ENCODE data around the gene SLC16A5.
A peak's percentile ranks its signal among the peaks of the same experiment; 100 is the strongest.

DNA sequence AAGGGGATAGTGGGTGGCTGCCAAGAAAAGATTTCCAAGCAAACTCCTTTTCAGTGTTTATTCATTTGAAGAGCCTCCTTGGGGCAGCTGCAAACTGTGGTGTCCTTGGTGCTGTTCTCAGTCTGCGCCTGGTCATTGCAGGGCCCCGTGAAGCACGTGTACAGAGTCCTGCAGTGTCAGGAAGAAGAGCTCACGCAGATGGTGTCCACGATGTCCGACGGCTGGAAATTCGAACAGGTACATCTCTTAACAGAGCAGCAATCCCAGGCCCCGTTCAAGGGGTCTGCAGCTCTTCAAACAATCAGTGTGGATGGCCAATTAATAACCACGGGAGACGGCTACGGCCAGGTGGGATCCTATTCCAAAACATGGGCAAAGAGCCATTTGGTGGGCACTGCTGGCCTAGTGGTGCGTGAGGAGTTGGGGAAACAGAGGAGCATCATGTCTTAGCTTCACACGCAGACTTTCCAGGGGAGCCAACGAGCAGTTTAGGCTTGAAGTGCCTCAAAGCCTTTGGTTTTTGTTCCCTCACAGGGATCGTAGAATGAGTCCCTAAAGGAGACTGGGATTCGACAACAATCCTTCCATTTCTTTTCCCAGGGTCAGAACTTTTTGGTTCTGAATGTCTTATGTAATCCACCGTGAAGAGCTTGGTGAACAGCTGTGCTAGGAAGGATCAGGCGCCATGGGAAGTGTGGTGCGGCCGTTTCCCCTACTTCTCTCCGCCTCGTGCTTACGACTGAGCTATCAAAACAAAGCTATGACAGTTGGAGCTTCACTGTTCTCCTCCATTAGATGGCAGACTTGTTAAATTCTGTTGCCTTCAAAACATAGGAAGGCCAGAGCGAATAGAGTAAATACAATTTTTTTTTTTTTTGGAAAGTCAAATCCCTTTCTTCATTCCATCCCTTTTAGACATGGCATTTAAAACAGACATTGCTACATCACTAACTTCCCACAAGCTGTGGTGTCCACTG is 28.1 kb upstream of the SLC16A5 start:
- TF ChIP-seq, protein P1, sequence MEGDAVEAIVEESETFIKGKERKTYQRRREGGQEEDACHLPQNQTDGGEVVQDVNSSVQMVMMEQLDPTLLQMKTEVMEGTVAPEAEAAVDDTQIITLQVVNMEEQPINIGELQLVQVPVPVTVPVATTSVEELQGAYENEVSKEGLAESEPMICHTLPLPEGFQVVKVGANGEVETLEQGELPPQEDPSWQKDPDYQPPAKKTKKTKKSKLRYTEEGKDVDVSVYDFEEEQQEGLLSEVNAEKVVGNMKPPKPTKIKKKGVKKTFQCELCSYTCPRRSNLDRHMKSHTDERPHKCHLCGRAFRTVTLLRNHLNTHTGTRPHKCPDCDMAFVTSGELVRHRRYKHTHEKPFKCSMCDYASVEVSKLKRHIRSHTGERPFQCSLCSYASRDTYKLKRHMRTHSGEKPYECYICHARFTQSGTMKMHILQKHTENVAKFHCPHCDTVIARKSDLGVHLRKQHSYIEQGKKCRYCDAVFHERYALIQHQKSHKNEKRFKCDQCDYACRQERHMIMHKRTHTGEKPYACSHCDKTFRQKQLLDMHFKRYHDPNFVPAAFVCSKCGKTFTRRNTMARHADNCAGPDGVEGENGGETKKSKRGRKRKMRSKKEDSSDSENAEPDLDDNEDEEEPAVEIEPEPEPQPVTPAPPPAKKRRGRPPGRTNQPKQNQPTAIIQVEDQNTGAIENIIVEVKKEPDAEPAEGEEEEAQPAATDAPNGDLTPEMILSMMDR (IDR thresholded peaks at IDR 0.05; ENCODE audit: insufficient read depth, low read depth, low read length), result peak; percentile 41
- no peak for TF ChIP-seq EZH2 (IDR thresholded peaks at IDR 0.05; ENCODE audit: insufficient read depth, low read length)

Data from astrocyte (in vitro differentiated cells and primary cell).